ENCODE data around the gene SBNO2.

The SBNO2 gene

GRCh38 chr19:1064661-1065605 is 109.1 kb downstream of the SBNO2 start:
- ATAC-seq: peak; percentile 86
- no peak for TF ChIP-seq RARB (CRISPR knock-in tag; IDR thresholded peaks at IDR 0.05)
- no peak for TF ChIP-seq TCF4 (CRISPR knock-in tag; IDR thresholded peaks at IDR 0.05; ENCODE audit: borderline replicate concordance)

- no peak for ATAC-seq
- no peak for TF ChIP-seq CREB5 (CRISPR knock-in tag; IDR thresholded peaks at IDR 0.05; ENCODE audit: low read depth)
- TF ChIP-seq ZNF70 (CRISPR knock-in tag; IDR thresholded peaks at IDR 0.05): no peak
- no peak for TF ChIP-seq SNAI2 (CRISPR knock-in tag; IDR thresholded peaks at IDR 0.05)
- TF ChIP-seq POU6F1 (CRISPR knock-in tag; IDR thresholded peaks at IDR 0.05; ENCODE audit: borderline replicate concordance, low read depth): no peak
- no peak for TF ChIP-seq ESRRG (CRISPR knock-in tag; IDR thresholded peaks at IDR 0.05)
- no peak for TF ChIP-seq GLIS3 (CRISPR knock-in tag; IDR thresholded peaks at IDR 0.05)
- TF ChIP-seq PPARA (CRISPR knock-in tag; IDR thresholded peaks at IDR 0.05; ENCODE audit: borderline replicate concordance): no peak
- no peak for TF ChIP-seq ZFP3 (CRISPR knock-in tag; IDR thresholded peaks at IDR 0.05)
- TF ChIP-seq ARNTL (CRISPR knock-in tag; IDR thresholded peaks at IDR 0.05; ENCODE audit: borderline replicate concordance, low read depth): no peak
- no peak for TF ChIP-seq CSDC2 (CRISPR knock-in tag; IDR thresholded peaks at IDR 0.05)
- TF ChIP-seq ZC3H10 (CRISPR knock-in tag; IDR thresholded peaks at IDR 0.05): no peak
- no peak for TF ChIP-seq RARB (CRISPR knock-in tag; IDR thresholded peaks at IDR 0.05)
- no peak for TF ChIP-seq ZNF565 (CRISPR knock-in tag; conservative IDR thresholded peaks at IDR 0.05; ENCODE audit: low read depth)
- TF ChIP-seq BACH2 (CRISPR knock-in tag; IDR thresholded peaks at IDR 0.05; ENCODE audit: borderline replicate concordance): no peak
Measured at GRCh38 chr19:1063909-1064660, 110.0 kb downstream of the SBNO2 start.

- ATAC-seq: no peak
- no peak for TF ChIP-seq OSR1 (CRISPR knock-in tag; IDR thresholded peaks at IDR 0.05)
- TF ChIP-seq CREB5 (CRISPR knock-in tag; IDR thresholded peaks at IDR 0.05; ENCODE audit: low read depth): no peak
- no peak for TF ChIP-seq ZNF70 (CRISPR knock-in tag; IDR thresholded peaks at IDR 0.05)
- TF ChIP-seq ISL1 (CRISPR knock-in tag; IDR thresholded peaks at IDR 0.05): no peak
- no peak for TF ChIP-seq ZNF565 (CRISPR knock-in tag; conservative IDR thresholded peaks at IDR 0.05; ENCODE audit: low read depth)
- no peak for TF ChIP-seq TSHZ2 (CRISPR knock-in tag; IDR thresholded peaks at IDR 0.05)
- TF ChIP-seq ZFP3 (CRISPR knock-in tag; IDR thresholded peaks at IDR 0.05): no peak
- TF ChIP-seq BACH2 (CRISPR knock-in tag; IDR thresholded peaks at IDR 0.05; ENCODE audit: borderline replicate concordance): no peak
- no peak for TF ChIP-seq CSRNP3 (CRISPR knock-in tag; IDR thresholded peaks at IDR 0.05)
- TF ChIP-seq PPARA (CRISPR knock-in tag; IDR thresholded peaks at IDR 0.05; ENCODE audit: borderline replicate concordance): no peak
- no peak for TF ChIP-seq POU6F1 (CRISPR knock-in tag; IDR thresholded peaks at IDR 0.05; ENCODE audit: borderline replicate concordance, low read depth)
- no peak for TF ChIP-seq TCF4 (CRISPR knock-in tag; IDR thresholded peaks at IDR 0.05; ENCODE audit: borderline replicate concordance)
- TF ChIP-seq RARB (CRISPR knock-in tag; IDR thresholded peaks at IDR 0.05): no peak
- no peak for TF ChIP-seq PATZ1 (CRISPR knock-in tag; IDR thresholded peaks at IDR 0.05; ENCODE audit: borderline replicate concordance)
- TF ChIP-seq ZC3H10 (CRISPR knock-in tag; IDR thresholded peaks at IDR 0.05): no peak
- no peak for TF ChIP-seq SNAI2 (CRISPR knock-in tag; IDR thresholded peaks at IDR 0.05)
Measured at GRCh38 chr19:1063030-1063908, 110.8 kb downstream of the SBNO2 start.
